Liver (tissue), 9 donors: Measurements from ENCODE around the gene ZNF709. TPM values are rescaled to one million over a fixed set of nuclear protein-coding genes. Genes with fewer than 3 reads are reported as not detected.
A peak's percentile ranks its signal among the peaks of the same experiment; 100 is the strongest.

Source experiments
- DNase-seq: peaks from one replicate; pipeline ENCODE4 v3.0.0-alpha.2; 2017; ENCODE audit warnings: low spot score
- H3K27ac ChIP-seq, 2 donors: one replicate each; pipeline ENCODE4 v1.7.0; 2013; ENCODE audit warnings: inconsistent platforms in 2 of 2, low read length in 2 of 2, control low read depth in 1 of 2, low read depth in 1 of 2, mild to moderate bottlenecking in 1 of 2
- H3K27me3 ChIP-seq, 4 donors: one replicate each; pipeline versions ENCODE4 v1.6.1 to v1.7.0; 2013; ENCODE audit warnings: low read length in 3 of 4, inconsistent platforms in 1 of 4, mild to moderate bottlenecking in 1 of 4, moderate library complexity in 1 of 4; ENCODE audit not compliant: control insufficient read depth in 4 of 4, insufficient read depth in 4 of 4
- H3K36me3 ChIP-seq, 4 donors: one replicate each; pipeline versions ENCODE4 v1.6.1 to v1.7.0; 2013; ENCODE audit warnings: low read length in 3 of 4, mild to moderate bottlenecking in 3 of 4, low read depth in 1 of 4, moderate library complexity in 1 of 4; ENCODE audit not compliant: control insufficient read depth in 4 of 4, insufficient read depth in 3 of 4
- H3K4me1 ChIP-seq, 4 donors: one replicate each; pipeline versions ENCODE4 v1.6.1 to v1.7.0; 2013; ENCODE audit warnings: low read length in 3 of 4, mild to moderate bottlenecking in 3 of 4, moderate library complexity in 1 of 4; ENCODE audit not compliant: control insufficient read depth in 4 of 4, insufficient read depth in 4 of 4
- H3K4me3 ChIP-seq, 3 donors: one replicate each; pipeline versions ENCODE4 v1.6.1 to v1.7.0; 2013; ENCODE audit warnings: low read length in 3 of 3, control low read depth in 1 of 3, low read depth in 1 of 3, mild to moderate bottlenecking in 1 of 3
- H3K9ac ChIP-seq, 2 donors: one replicate each; pipeline ENCODE4 v1.7.0; 2013; ENCODE audit warnings: low read length in 2 of 2, mild to moderate bottlenecking in 2 of 2, moderate library complexity in 2 of 2, control low read depth in 1 of 2, low read depth in 1 of 2
- H3K9me3 ChIP-seq, 4 donors: one replicate each; pipeline versions ENCODE4 v1.6.1 to v1.7.0; 2013; ENCODE audit warnings: low read length in 3 of 4; ENCODE audit not compliant: control insufficient read depth in 4 of 4
- ATF3 ChIP-seq: IDR thresholded peaks from 2 replicates; pipeline ENCODE4 v1.6.1; 2016; ENCODE audit warnings: antibody characterized with exemption
- EGR1 ChIP-seq, 2 donors: IDR thresholded peaks; 2 replicates each; pipeline ENCODE4 v1.6.1; 2016 to 2018; ENCODE audit warnings: antibody characterized with exemption in 2 of 2, low read depth in 2 of 2
- FOXA1 ChIP-seq: IDR thresholded peaks from 2 replicates; pipeline ENCODE4 v1.6.1; 2016; ENCODE audit warnings: antibody characterized with exemption
- FOXA2 ChIP-seq: IDR thresholded peaks from 2 replicates; pipeline ENCODE4 v1.6.1; 2016; ENCODE audit warnings: antibody characterized with exemption
- GABPA ChIP-seq, 2 donors: IDR thresholded peaks in 1 of 2; conservative IDR thresholded peaks in 1 of 2; 2 replicates each; pipeline ENCODE4 v1.6.1; 2016; ENCODE audit warnings: antibody characterized with exemption in 2 of 2, mild to moderate bottlenecking in 1 of 2, moderate library complexity in 1 of 2
- HNF4A ChIP-seq, 2 donors: conservative IDR thresholded peaks; 2 replicates each; pipeline ENCODE4 v1.6.1; 2016; ENCODE audit warnings: antibody characterized with exemption in 2 of 2, mild to moderate bottlenecking in 2 of 2
- HNF4G ChIP-seq: IDR thresholded peaks from 2 replicates; pipeline ENCODE4 v1.6.1; 2016; ENCODE audit warnings: antibody characterized with exemption
- JUND ChIP-seq, 2 donors: IDR thresholded peaks; 2 replicates each; pipeline ENCODE4 v1.6.1; 2016; ENCODE audit warnings: antibody characterized with exemption in 2 of 2
- RAD21 ChIP-seq, 2 donors: IDR thresholded peaks; 2 replicates each; pipeline ENCODE4 v1.6.1; 2016; ENCODE audit warnings: antibody characterized with exemption in 2 of 2, mild to moderate bottlenecking in 2 of 2
- REST ChIP-seq: IDR thresholded peaks from 2 replicates; pipeline ENCODE4 v1.6.1; 2016; ENCODE audit warnings: antibody characterized with exemption, mild to moderate bottlenecking
- RXRA ChIP-seq, 2 donors: IDR thresholded peaks; 2 replicates each; pipeline ENCODE4 v1.6.1; 2017 to 2018; ENCODE audit warnings: antibody characterized with exemption in 2 of 2, mild to moderate bottlenecking in 1 of 2
- SP1 ChIP-seq: IDR thresholded peaks from 2 replicates; pipeline ENCODE4 v1.6.1; 2018; ENCODE audit warnings: antibody characterized with exemption, mild to moderate bottlenecking
- TAF1 ChIP-seq: conservative IDR thresholded peaks from 2 replicates; pipeline ENCODE4 v1.6.1; 2016; ENCODE audit warnings: antibody characterized with exemption, mild to moderate bottlenecking
- YY1 ChIP-seq: IDR thresholded peaks from 2 replicates; pipeline ENCODE4 v1.6.1; 2016; ENCODE audit warnings: antibody characterized with exemption, mild to moderate bottlenecking
- ZBTB33 ChIP-seq: IDR thresholded peaks from 2 replicates; pipeline ENCODE4 v1.6.1; 2016; ENCODE audit warnings: antibody characterized with exemption
- WGBS: extraction: QIAGEN DNeasy Blood & Tissue Kit; methylation state at CpG from one replicate; pipeline ENCODE4 v1.1.7; 2013; 5-methylcytosine and 5-hydroxymethylcytosine counted together
- polyA plus RNA-seq, 2 donors: library from polyadenylated mRNA; stranded (reverse) in 1 of 2; unstranded in 1 of 2; fragments of 200-250 nt in 1 of 2; fragments of >200 nt in 1 of 2; fragmentation: Nextera tagmentation in 1 of 2; extraction: Ambion mirVana in 1 of 2; gene quantifications; one replicate each; pipeline versions ENCODE4 v1.2.1 to v1.2.3, GENCODE V29; 2013 to 2015
- total RNA-seq, 2 donors: library from RNA; depleted of rRNA; stranded (reverse); fragments of >200 nt; gene quantifications; one replicate each; pipeline ENCODE4 v1.2.3, GENCODE V29; 2014
- TF ChIP-seq, protein P1 (sequence below): IDR thresholded peaks from 2 replicates; pipeline ENCODE4 v1.6.1; 2016; ENCODE audit warnings: antibody characterized with exemption
- TF ChIP-seq, protein P2 (sequence below): fragments of 150-350 bp; IDR thresholded peaks from 2 replicates; pipeline ENCODE4 v1.5.1; 2017; ENCODE audit warnings: improper control_type of control experiment, low read depth, low read length; ENCODE audit not compliant: missing input control
- donor health status: healthy.
- donor health status: healthy.
- donor health status: healthy.
- donor health status: healthy.
- donor health status: healthy.

Gene ZNF709
- total and polyA plus RNA-seq, 4 donors, result 0.24 to 1.9 (median 0.79) TPM

DNA sequence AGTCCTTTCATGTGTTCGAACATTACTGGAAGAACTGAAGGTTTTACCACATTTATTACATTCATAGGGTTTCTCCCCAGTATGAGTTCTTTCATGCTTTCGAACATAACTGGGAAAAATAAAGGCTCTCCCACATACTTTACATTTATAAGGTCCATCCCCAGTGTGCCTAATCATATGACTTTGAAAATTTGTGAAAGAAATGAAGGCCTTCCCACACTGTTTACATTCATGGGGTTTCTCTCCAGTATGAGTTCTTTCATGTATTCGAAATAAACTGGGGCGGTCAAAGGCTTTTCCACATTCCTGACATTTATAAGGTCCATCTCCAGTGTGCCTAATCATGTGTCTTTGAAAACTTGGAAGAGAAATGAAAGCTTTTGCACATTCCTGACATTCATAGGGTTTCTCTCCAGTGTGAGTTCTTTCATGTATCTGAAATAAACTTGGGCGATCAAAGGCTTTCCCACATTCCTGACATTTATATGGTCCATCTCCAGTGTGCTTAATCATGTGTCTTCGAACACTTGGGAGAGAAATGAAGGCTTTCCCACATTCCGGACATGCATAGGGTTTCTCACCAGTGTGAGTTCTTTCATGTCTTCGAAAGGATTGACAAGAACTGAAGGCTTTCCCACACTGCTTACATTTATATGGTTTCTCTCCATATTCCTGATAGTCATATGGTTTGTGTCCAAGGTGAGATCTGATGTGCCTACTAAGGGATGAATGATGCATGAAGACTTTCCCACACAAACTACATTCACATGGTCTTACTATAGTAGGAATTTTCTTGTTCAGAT lies 42.6 kb upstream of the ZNF709 start:
- Histone ChIP-seq H3K27me3 (no peaks in the 10 kb centered on the region), H3K27ac (no peak overlapping the region), H3K4me1 (no peaks in the 10 kb centered on the region), H3K9me3 (peaks cover 68 to 94% (median 74%) of the 10 kb centered on the region in 4 donors), H3K36me3 (peaks cover 21 to 64% (median 60%) of the 10 kb centered on the region in 4 donors), H3K9ac (no peak overlapping the region), H3K4me3 (peak overlapping the region in 2 of 3 donors; percentile 68 to 71)
- TF ChIP-seq ZBTB33, result peak; percentile 41
- TF ChIP-seq FOXA1, result no peak
- TF ChIP-seq ATF3, result no peak
- no peak for TF ChIP-seq FOXA2
- TF ChIP-seq TAF1, result no peak
- TF ChIP-seq, protein P1, sequence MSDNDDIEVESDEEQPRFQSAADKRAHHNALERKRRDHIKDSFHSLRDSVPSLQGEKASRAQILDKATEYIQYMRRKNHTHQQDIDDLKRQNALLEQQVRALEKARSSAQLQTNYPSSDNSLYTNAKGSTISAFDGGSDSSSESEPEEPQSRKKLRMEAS, result peak; percentile 6
- no peak for TF ChIP-seq SP1
- TF ChIP-seq RXRA (IDR thresholded peaks at IDR 0.05), result no peak
- TF ChIP-seq, protein P2, sequence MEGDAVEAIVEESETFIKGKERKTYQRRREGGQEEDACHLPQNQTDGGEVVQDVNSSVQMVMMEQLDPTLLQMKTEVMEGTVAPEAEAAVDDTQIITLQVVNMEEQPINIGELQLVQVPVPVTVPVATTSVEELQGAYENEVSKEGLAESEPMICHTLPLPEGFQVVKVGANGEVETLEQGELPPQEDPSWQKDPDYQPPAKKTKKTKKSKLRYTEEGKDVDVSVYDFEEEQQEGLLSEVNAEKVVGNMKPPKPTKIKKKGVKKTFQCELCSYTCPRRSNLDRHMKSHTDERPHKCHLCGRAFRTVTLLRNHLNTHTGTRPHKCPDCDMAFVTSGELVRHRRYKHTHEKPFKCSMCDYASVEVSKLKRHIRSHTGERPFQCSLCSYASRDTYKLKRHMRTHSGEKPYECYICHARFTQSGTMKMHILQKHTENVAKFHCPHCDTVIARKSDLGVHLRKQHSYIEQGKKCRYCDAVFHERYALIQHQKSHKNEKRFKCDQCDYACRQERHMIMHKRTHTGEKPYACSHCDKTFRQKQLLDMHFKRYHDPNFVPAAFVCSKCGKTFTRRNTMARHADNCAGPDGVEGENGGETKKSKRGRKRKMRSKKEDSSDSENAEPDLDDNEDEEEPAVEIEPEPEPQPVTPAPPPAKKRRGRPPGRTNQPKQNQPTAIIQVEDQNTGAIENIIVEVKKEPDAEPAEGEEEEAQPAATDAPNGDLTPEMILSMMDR, result no peak
- 96% methylated on average over 8 of the region's 8 CpGs for WGBS
- DNase-seq, result no peak

- 98% methylated on average over 4 of the region's 4 CpGs for WGBS
- Histone ChIP-seq H3K4me1 (no peaks in the 10 kb centered on the region), H3K4me3 (peak overlapping the region in 2 of 3 donors; percentile 68 to 71), H3K9me3 (peaks cover 73 to 96% (median 77%) of the 10 kb centered on the region in 4 donors), H3K9ac (no peak overlapping the region), H3K27ac (no peak overlapping the region), H3K36me3 (peaks cover 21 to 61% (median 56%) of the 10 kb centered on the region in 4 donors), H3K27me3 (no peaks in the 10 kb centered on the region)
- no peak for DNase-seq
- TF ChIP-seq RXRA (IDR thresholded peaks at IDR 0.05), result no peak
- no peak for TF ChIP-seq ATF3
- no peak for TF ChIP-seq TAF1
- TF ChIP-seq RAD21 (IDR thresholded peaks at IDR 0.05), result no peak
- TF ChIP-seq HNF4G, result no peak
- TF ChIP-seq FOXA2, result no peak
- no peak for TF ChIP-seq GABPA (IDR thresholded peaks at IDR 0.05 in 1 of 2, conservative IDR thresholded peaks at IDR 0.05 in 1 of 2)
- TF ChIP-seq YY1, result no peak
- TF ChIP-seq JUND (IDR thresholded peaks at IDR 0.05), result no peak
- TF ChIP-seq, protein P2, result no peak
- TF ChIP-seq, protein P1, result no peak
- no peak for TF ChIP-seq FOXA1
- no peak for TF ChIP-seq REST
- no peak for TF ChIP-seq HNF4A (conservative IDR thresholded peaks at IDR 0.05)
- TF ChIP-seq EGR1 (IDR thresholded peaks at IDR 0.05; ENCODE audit: low read depth in 2 of 2), result no peak
- TF ChIP-seq SP1, result no peak
Measured at GRCh38 chr19:12526542-12526941, 41.9 kb upstream of the ZNF709 start.
